GM21717 (cell line): ENCODE results near the gene P3R3URF.

Experiments used
- ATAC-seq: cut with Tn5 transposase; IDR thresholded peaks from one replicate; pipeline ENCODE4 v1.9.1; 2021; ENCODE audit warnings: mild to moderate bottlenecking, moderate library complexity; ENCODE audit not compliant: unreplicated experiment

The P3R3URF gene

GRCh38 chr1:46194641-46195193 is 18.4 kb upstream of the P3R3URF start:
- ATAC-seq: no peak

DNA sequence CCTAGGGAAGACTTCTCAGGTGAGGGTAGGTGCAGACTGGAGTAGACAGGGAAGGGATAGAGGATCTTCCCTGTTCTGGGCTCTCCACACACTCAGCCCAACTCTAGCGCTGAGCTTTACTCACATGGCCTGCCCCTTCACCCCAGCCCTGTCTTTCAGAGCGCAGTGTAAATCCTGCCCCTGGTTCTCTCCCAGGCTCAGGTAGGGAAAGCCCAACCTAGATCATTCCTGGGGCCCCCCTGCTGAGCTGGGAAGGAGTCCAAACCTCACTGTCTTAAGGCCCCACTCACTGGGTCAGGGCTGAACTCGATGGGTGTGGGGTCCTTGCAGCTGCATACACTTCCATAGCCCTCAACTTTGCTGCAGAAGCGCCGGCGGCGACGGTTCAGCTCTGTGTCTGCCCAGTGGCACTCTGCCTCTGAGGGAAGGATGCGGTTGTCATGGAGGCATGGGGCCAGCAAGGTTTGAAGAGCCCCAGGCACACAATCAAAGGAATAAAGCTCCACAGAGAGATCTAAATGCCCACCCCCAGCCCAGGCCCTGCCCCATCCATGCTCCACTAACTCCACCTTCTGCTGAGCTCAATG is 17.8 kb upstream of the P3R3URF start:
- no peak for ATAC-seq

- no peak for ATAC-seq
Observed at GRCh38 chr1:46193285-46193684, 17.0 kb upstream of the P3R3URF start.

- no peak for ATAC-seq
Observed at GRCh38 chr1:46192171-46192570, 15.9 kb upstream of the P3R3URF start.

DNA sequence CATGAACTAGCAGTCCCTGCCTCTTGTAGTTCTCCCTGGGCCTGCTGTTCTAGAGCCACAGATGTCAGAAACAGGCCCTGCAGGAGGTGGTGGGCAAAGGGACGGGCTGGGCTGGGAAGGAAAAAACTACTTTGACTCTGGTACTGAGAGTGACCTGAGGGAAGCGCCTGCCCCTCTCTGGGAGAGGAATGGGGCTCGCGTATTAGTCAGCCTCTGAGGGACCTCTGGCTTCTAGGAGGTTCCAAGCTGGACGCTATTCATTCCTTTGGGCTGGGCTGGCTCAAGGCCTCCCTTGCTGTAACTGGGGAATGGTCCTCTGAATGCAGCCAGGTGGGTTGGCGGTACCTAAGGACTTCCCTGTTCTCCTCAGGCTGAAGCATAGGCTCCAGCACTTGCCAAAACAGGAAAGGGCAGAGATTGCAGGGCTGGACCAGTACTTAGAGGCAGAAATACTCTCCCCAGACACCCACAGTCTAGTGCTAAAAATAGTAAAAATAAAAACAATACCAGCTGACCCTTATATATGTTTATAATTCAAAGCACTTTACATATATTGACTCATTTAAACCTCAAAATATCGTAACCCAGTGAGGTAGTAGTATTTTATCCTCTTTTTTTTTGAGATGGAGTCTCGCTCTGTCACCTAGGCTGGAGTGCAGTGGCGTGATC is 14.9 kb upstream of the P3R3URF start:
- no peak for ATAC-seq

- ATAC-seq: no peak
Observed at GRCh38 chr1:46190539-46190938, 14.3 kb upstream of the P3R3URF start.

GRCh38 chr1:46188295-46189030 is 12.2 kb upstream of the P3R3URF start:
- no peak for ATAC-seq

GRCh38 chr1:46187106-46187869 is 11.0 kb upstream of the P3R3URF start:
- no peak for ATAC-seq

DNA sequence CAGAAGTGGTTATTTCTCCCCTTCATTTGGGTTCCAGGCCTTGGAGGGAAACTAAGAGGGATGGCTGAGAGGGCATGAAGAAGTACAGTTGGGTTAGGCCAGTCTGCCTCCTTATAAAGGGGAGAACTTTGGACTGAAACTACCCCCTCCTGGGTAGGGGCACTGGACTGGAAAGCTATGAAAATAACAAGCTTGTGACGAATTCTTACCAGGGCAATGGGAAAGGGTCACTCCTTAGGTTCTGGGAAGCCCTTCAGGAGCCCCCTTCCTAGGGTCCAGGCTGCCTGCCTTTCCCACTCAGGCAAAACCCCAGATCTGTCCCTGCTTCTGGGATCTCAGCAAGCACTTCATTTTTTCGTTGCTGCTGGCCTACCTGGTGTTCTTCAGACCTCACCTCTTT is 9.8 kb upstream of the P3R3URF start:
- no peak for ATAC-seq

- ATAC-seq: no peak
Observed at GRCh38 chr1:46184920-46185658, 8.8 kb upstream of the P3R3URF start.

DNA sequence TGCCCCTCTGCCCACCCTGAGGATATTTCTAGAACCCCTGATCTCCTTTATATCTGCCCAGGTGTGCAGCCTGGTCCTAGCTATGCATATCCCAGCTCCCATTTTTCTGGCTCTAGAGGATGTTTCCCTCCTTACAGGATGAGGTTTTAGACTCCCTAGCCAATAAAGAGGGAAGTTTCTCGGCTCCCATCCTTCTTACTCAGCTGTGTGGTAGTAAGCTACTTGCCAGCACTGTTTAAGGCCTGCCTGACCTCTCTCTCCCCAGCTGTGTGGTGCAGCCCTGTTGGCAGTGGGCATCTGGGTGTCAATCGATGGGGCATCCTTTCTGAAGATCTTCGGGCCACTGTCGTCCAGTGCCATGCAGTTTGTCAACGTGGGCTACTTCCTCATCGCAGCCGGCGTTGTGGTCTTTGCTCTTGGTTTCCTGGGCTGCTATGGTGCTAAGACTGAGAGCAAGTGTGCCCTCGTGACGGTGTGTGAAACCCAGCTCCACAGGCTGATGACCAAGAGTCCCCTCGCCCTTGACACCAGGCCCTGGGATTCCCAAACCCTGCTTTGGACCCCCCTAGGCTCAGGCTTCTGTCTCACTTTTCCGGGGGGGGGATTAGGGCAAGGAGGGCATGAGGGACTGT is 7.8 kb upstream of the P3R3URF start:
- no peak for ATAC-seq

- no peak for ATAC-seq
Observed at GRCh38 chr1:46183079-46183847, 7.0 kb upstream of the P3R3URF start.

- ATAC-seq: no peak
Observed at GRCh38 chr1:46181343-46182260, 5.3 kb upstream of the P3R3URF start.

GRCh38 chr1:46180082-46180616 is 3.9 kb upstream of the P3R3URF start:
- ATAC-seq: no peak

DNA sequence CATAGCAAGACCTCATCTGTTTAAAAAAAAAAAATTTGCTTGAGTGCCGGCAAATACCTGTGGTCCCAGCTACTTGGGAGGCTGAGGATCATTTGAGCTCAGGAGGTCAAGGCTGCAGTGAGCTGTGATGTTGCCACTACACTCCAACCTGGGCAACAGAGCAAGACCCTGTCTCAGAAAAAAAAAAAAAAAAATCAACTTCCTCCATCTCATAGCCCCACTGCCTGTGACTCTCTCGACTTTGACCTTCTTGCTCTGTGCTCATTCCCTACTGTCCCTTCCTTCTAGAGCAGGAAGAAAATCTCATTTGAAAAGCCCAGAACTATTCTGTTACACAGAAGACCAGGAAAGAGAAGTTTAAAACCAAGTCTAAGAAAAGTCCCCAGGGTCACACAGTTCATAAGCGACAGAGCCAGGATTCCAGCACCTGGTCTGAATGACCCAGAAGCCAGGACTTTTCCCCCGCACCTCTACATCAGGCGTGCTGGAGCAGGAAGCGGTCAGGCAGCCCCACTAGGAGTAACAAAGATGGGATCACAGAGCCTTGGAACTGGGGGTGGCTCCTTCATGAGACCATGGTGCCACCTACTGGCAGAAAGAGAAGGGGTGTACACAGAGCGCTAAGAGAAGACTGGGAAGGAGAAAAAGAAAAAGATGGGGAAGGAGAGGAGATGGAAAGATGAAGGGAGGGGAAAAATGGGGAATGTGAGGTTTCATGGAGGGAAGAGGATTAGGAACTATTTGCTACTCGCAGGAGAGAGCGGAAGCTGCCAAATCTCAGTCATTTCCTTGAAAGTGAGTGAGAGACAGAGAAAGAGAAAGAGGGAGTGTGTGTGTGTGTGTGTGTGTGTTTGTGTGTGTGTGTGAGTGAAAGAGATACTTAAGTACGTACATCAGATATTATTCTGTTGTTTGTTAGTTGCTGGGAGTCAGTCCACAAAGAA is 3.1 kb upstream of the P3R3URF start:
- no peak for ATAC-seq

- no peak for ATAC-seq
Observed at GRCh38 chr1:46175243-46175642, 1.0 kb downstream of the P3R3URF start.
